A549 (cell line): ENCODE data around the gene TPSAB1.

Experiments used
- CTCF ChIP-seq: fragments of >200 bp; sonication (Bioruptor Twin); formaldehyde crosslinking; IDR thresholded peaks from 3 replicates; pipeline ENCODE4 v1.5.1; 2016
- EP300 ChIP-seq, 2 experiments: fragments of >200 bp; sonication (Bioruptor Twin); formaldehyde crosslinking; IDR thresholded peaks; 2 replicates in 1 of 2; 3 replicates in 1 of 2; pipeline ENCODE4 v1.6.1; 2016 to 2017
- ESRRA ChIP-seq: fragments of 150-350 bp; IDR thresholded peaks from 2 replicates; pipeline ENCODE4 v1.6.1; 2014; ENCODE audit warnings: mild to moderate bottlenecking, low read length, borderline replicate concordance
- JUN ChIP-seq, 2 experiments: fragments of >200 bp; sonication (Bioruptor Twin); formaldehyde crosslinking; IDR thresholded peaks; 2 replicates in 1 of 2; 3 replicates in 1 of 2; pipeline ENCODE4 v1.6.1; 2016 to 2017
- KDM1A ChIP-seq: fragments of 200-600 bp; sonication (generic); IDR thresholded peaks from 2 replicates; pipeline ENCODE4 v1.6.1; 2016; ENCODE audit warnings: low read depth, mild to moderate bottlenecking
- KDM5A ChIP-seq: fragments of 200-600 bp; sonication (generic); IDR thresholded peaks from 2 replicates; pipeline ENCODE4 v1.6.1; 2016; ENCODE audit warnings: antibody characterized with exemption, mild to moderate bottlenecking
- POLR2A ChIP-seq: IDR thresholded peaks from 2 replicates; pipeline ENCODE4 v1.6.1; 2012; ENCODE audit warnings: mild to moderate bottlenecking, low read length
- RCOR1 ChIP-seq: fragments of 150-350 bp; IDR thresholded peaks from 2 replicates; pipeline ENCODE4 v1.6.1; 2014; ENCODE audit warnings: antibody characterized with exemption, low read length, low read depth
- USF2 ChIP-seq: fragments of 450-650 bp; IDR thresholded peaks from 2 replicates; pipeline ENCODE4 v1.6.1; 2014; ENCODE audit warnings: antibody characterized with exemption
- TF ChIP-seq, protein P1 (sequence below): IDR thresholded peaks from 2 replicates; pipeline ENCODE4 v1.6.1; 2012

- TF ChIP-seq POLR2A: no peak
- no peak for TF ChIP-seq CTCF
- no peak for TF ChIP-seq KDM1A
- TF ChIP-seq JUN (IDR thresholded peaks at IDR 0.05): no peak
- TF ChIP-seq RCOR1: no peak
- TF ChIP-seq USF2: no peak
- TF ChIP-seq ESRRA: no peak
- TF ChIP-seq KDM5A: no peak
- no peak for TF ChIP-seq EP300 (IDR thresholded peaks at IDR 0.05)
- TF ChIP-seq, protein P1, sequence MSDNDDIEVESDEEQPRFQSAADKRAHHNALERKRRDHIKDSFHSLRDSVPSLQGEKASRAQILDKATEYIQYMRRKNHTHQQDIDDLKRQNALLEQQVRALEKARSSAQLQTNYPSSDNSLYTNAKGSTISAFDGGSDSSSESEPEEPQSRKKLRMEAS: no peak
Measured at GRCh38 chr16:1196494-1196893, 44.0 kb upstream of the TPSAB1 start.
